Activated B cell treated with CpG ODN at 0.5 μM for 24 hours (primary cell): ENCODE measurements around the gene CELF4. TPM values are rescaled to one million over a fixed set of nuclear protein-coding genes. Genes with fewer than 3 reads are reported as not detected.

Experiments
- ATAC-seq: fragments of 200-7000 bp; cut with Tn5 transposase; one replicate; pipeline ENCODE4 v1.10.0; 2021; ENCODE audit warnings: low read depth, mild to moderate bottlenecking, moderate library complexity
- CTCF ChIA-PET: fragments of 350-600 bp; sonication (Branson Sonifier 250); formaldehyde crosslinking; loops from one replicate; lab custom pipeline; 2021; ENCODE audit warnings: antibody characterized with exemption; lab: Charles Lee
- POLR2A ChIA-PET: fragments of 350-600 bp; sonication (Branson Sonifier 250); formaldehyde crosslinking; loops from one replicate; lab custom pipeline; 2021; ENCODE audit warnings: antibody characterized with exemption; lab: Charles Lee
- DNase-seq: peaks from one replicate; pipeline ENCODE4 v3.0.0; 2022
- H3K27ac Mint-ChIP-seq: one replicate; pipeline ENCODE4 v1.8.0; 2020; ENCODE audit warnings: mixed read lengths
- H3K27me3 Mint-ChIP-seq: one replicate; pipeline ENCODE4 v1.8.0; 2021; ENCODE audit warnings: mixed read lengths
- H3K36me3 Mint-ChIP-seq: one replicate; pipeline ENCODE4 v1.8.0; 2021; ENCODE audit warnings: low read depth, mixed read lengths
- H3K4me1 Mint-ChIP-seq: one replicate; pipeline ENCODE4 v1.8.0; 2021; ENCODE audit warnings: mixed read lengths
- H3K4me3 Mint-ChIP-seq: one replicate; pipeline ENCODE4 v1.8.0; 2020; ENCODE audit warnings: mild to moderate bottlenecking, mixed read lengths
- H3K9me3 Mint-ChIP-seq: one replicate; pipeline ENCODE4 v1.8.0; 2020; ENCODE audit warnings: mixed read lengths
- CTCF ChIP-seq: fragments of 200-600 bp; IDR thresholded peaks from one replicate; pipeline ENCODE4 v1.8.0; 2022; ENCODE audit warnings: antibody characterized with exemption, mild to moderate bottlenecking
- intact Hi-C: fragments of 100-400 bp; cut with micrococcal nuclease; formaldehyde crosslinking; loops from one replicate; pipeline ENCODE4 v1.15.1; 2024
- total RNA-seq: library from RNA; stranded (reverse); gene quantifications from 2 replicates; pipeline ENCODE4 v1.2.3, GENCODE V29; 2022

The CELF4 gene
- total RNA-seq, 1 donor from 2014 or later = not detected

DNA sequence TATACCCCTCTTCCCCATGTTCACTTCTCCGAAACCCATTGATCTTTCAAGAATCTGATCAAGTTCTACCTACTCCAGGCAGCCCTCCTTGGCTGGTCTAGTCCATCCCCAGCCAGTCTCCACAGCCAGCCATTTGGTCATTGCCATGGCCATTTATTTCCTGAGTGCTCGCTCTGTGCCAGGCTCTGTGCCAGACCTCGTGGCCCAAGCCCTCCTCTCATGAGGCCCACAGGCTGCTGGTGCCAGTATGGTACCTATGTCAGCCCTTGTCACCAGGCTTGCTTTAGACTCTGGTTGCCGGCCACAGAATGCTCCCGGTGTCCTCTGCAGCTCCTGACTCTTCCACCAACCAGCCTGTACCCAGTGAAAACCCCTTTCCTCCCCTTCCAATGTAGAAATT is 78.8 kb downstream of the CELF4 start:
- ATAC-seq (no peak), DNase-seq (no peak)
- ChIA-PET POLR2A (no interaction called here), CTCF (no interaction called here)
- no peak for TF ChIP-seq CTCF
- Mint-ChIP-seq H3K27me3 (peaks cover 43% of the 10 kb centered on the region), H3K4me1 (peaks cover 7% of the 10 kb centered on the region), H3K36me3 (no peaks in the 10 kb centered on the region), H3K4me3 (no peak overlapping the region), H3K9me3 (no peaks in the 10 kb centered on the region), H3K27ac (no peak overlapping the region)
- intact Hi-C loops = no loop called here

DNA sequence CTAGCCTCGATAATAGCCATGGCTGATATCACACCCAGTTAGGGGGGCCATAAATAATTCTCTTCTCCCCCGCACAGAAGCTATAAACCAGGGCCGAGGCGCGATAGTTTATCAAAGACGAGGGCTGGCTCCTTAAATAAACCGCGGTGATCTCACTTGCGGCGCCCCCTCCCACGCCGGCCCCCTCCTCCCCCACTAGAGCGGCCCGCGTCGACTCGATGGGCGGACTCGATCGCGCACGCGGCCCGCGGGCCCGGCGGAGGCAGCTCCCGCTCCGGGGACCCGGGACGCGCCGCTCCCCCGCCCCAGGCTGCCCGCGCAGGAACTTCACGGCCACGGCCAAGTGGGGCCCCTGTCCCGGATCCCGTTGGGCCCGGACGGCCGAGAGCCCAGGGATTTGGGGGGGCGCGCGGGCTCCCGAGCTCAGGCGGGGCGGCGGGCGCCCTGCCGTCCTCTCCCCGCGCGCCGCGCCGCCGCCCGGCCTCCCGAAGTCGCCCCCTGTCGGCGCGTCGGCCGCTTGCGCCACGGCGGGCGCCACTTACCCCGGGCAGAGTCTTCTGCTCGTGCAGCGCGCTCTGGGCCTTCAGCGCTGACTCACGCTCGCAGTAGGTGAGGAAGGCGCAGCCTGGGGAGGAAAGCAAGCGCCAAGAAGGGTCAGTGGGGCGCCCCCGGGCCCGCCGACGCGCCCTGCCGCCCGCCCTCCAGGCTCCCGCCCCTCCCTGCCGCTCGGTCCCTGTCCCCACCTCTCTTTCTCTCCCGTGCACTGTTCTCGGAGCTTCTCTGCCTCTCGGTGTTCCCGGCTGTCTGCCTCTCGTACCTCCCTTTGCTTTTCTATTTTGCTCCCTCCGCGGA is 80.4 kb downstream of the CELF4 start:
- no peak overlapping the region for H3K4me3 Mint-ChIP-seq

DNA sequence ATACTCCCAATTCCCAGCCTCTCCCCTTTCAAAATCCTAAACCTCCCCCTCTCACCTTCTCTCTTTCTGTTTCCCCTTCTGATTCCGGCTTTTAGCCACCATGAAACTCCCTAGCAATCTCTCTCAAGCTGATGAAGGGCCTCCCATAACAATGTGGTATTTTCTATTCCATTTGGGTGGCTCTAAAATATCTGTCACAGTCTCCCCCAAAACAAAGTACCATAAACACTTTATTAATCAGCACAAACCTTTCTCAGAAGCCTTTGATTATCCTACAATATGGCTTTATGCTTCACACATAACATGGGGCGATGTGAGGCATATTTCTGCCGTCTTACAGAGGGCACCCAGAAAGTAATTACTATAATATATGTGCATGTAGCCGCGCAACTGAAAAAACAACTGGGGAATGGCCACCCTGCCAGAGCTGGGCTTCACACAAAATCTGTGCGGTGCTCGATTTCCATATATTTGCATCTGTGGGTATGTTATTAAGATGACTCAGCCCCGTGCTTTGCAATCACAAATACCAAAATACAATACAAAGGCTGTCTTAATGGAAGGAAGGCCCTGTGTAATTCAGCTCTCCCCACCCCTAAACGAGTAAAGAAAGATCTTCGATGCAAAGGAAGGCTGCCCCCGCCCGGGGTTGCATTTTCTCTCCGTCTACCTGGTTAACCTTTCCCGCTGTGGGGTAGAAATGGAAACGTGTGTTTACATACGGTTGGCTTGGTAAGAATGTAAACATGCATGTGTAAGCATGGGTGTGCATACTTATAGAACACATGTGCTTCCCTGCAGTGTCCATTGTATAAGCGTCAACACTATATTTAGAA is 81.4 kb downstream of the CELF4 start:
- H3K9me3 Mint-ChIP-seq = no peaks in the 10 kb centered on the region
- no peak for TF ChIP-seq CTCF
- peaks cover 7% of the 10 kb centered on the region for H3K4me1 Mint-ChIP-seq
- H3K4me3 Mint-ChIP-seq = no peak overlapping the region
- no peak for DNase-seq
- H3K27ac Mint-ChIP-seq = no peak overlapping the region
- no peak for ATAC-seq
- ChIA-PET CTCF (no interaction called here), POLR2A (no interaction called here)
- H3K27me3 Mint-ChIP-seq = peaks cover 47% of the 10 kb centered on the region
- no peaks in the 10 kb centered on the region for H3K36me3 Mint-ChIP-seq
- intact Hi-C loops = no loop called here

More for the DNA sequence above, 80.4 kb downstream of the CELF4 start:
- Mint-ChIP-seq H3K9me3 (no peaks in the 10 kb centered on the region), H3K27ac (no peak overlapping the region), H3K27me3 (peaks cover 47% of the 10 kb centered on the region), H3K4me1 (peaks cover 7% of the 10 kb centered on the region), H3K36me3 (no peaks in the 10 kb centered on the region)
- CTCF ChIA-PET = no interaction called here
- ATAC-seq (no peak), DNase-seq (no peak)
- intact Hi-C loops = no loop called here
- no peak for TF ChIP-seq CTCF
- POLR2A ChIA-PET = no interaction called here

DNA sequence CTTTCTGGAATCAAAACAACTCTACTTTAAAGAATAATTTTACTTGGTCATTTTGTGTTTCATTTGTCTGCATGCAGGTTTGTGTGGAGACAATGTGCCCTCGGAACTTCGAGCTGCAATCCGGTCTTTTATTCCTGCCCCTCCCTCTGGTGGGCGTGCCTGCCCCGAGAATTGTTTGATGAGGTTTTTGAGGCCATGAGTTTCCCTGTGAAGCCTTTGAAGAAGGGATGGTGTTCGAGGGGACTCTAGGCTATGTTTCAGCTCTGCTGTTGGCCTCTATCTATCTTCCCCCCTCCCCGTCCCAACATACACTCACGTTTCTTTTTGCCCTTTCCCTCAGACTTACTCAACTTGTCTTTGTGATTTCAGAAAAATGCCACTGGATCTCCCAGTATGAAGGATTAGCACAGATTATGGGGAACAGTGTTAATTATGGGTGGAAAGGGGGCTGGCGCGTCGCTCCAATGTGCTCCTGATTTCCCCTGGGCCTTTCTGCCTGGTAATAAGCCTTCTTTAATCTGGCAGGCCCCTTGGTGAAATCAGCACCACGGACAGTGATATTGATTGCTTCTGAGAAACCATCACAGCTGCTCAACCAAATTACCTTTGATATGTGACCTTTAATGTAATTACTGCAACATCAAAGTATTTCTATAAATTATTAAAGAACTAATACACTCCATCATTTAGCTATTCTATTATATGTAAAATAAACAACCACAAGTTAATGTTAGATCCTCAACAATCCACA is 82.2 kb downstream of the CELF4 start:
- Mint-ChIP-seq H3K9me3 (no peaks in the 10 kb centered on the region), H3K27ac (no peak overlapping the region), H3K4me3 (no peak overlapping the region), H3K27me3 (peaks cover 48% of the 10 kb centered on the region), H3K36me3 (no peaks in the 10 kb centered on the region), H3K4me1 (peaks cover 7% of the 10 kb centered on the region)
- DNase-seq (no peak), ATAC-seq (no peak)
- POLR2A ChIA-PET = no interaction called here
- no peak for TF ChIP-seq CTCF
- intact Hi-C loops = no loop called here
- CTCF ChIA-PET = no interaction called here
